GM18951 (cell line): ENCODE measurements around the gene C16orf96.

Experiments
- POLR2A ChIP-seq: IDR thresholded peaks from 4 replicates; pipeline ENCODE4 v1.6.1; 2011; ENCODE audit warnings: mild to moderate bottlenecking; ENCODE audit not compliant: insufficient read length, insufficient read depth; ENCODE audit errors: extremely low read depth
- in situ Hi-C: fragments of 300-500 bp; cut with MboI; formaldehyde crosslinking; loops from one replicate; pipeline ENCODE4 v1.12.0; 2022; ENCODE audit warnings: low sequenced_read_pairs, mixed read lengths, inconsistent platforms; ENCODE audit not compliant: unreplicated experiment

The C16orf96 gene

GRCh38 chr16:4517812-4518680 lies 38.1 kb upstream of the C16orf96 start:
- in situ Hi-C loops = no loop called here
- TF ChIP-seq POLR2A = no peak

- in situ Hi-C loops = no loop called here
- no peak for TF ChIP-seq POLR2A
Observed at GRCh38 chr16:4519274-4520058, 36.7 kb upstream of the C16orf96 start.

- in situ Hi-C loops = no loop called here
- no peak for TF ChIP-seq POLR2A
Observed at GRCh38 chr16:4520913-4521312, 35.2 kb upstream of the C16orf96 start.

- in situ Hi-C loops = no loop called here
- no peak for TF ChIP-seq POLR2A
Observed at GRCh38 chr16:4522051-4522581, 34.0 kb upstream of the C16orf96 start.

- TF ChIP-seq POLR2A = no peak
- in situ Hi-C loops = no loop called here
Observed at GRCh38 chr16:4523686-4524085, 32.5 kb upstream of the C16orf96 start.

GRCh38 chr16:4524571-4524970 lies 31.6 kb upstream of the C16orf96 start:
- in situ Hi-C loops = no loop called here
- no peak for TF ChIP-seq POLR2A

GRCh38 chr16:4525069-4525468 lies 31.1 kb upstream of the C16orf96 start:
- in situ Hi-C loops = no loop called here
- TF ChIP-seq POLR2A = no peak

GRCh38 chr16:4525634-4526277 lies 30.4 kb upstream of the C16orf96 start:
- TF ChIP-seq POLR2A = no peak
- in situ Hi-C loops = no loop called here

GRCh38 chr16:4529085-4530060 lies 26.8 kb upstream of the C16orf96 start:
- no peak for TF ChIP-seq POLR2A
- in situ Hi-C loops = no loop called here

- TF ChIP-seq POLR2A = no peak
- in situ Hi-C loops = no loop called here
Observed at GRCh38 chr16:4531811-4532210, 24.3 kb upstream of the C16orf96 start.

- no peak for TF ChIP-seq POLR2A
- in situ Hi-C loops = no loop called here
Observed at GRCh38 chr16:4532238-4532637, 23.9 kb upstream of the C16orf96 start.

GRCh38 chr16:4533490-4533889 lies 22.6 kb upstream of the C16orf96 start:
- in situ Hi-C loops = no loop called here
- no peak for TF ChIP-seq POLR2A
